BE2C (cell line): Measurements from ENCODE around the gene CDH4.

Experiments used
- DNase-seq: peaks from one replicate; pipeline ENCODE4 v3.0.0-alpha.2; 2020
- H3K27me3 ChIP-seq: fragments of 250-450 bp; sonication (Bioruptor Pico); 2 replicates; pipeline ENCODE4 v1.5.1; 2020; ENCODE audit warnings: mild to moderate bottlenecking
- H3K36me3 ChIP-seq: fragments of 250-450 bp; sonication (Bioruptor Pico); 2 replicates; pipeline ENCODE4 v1.5.1; 2020; ENCODE audit warnings: mild to moderate bottlenecking
- H3K4me1 ChIP-seq: fragments of 250-450 bp; sonication (Bioruptor Pico); 2 replicates; pipeline ENCODE4 v1.5.1; 2020
- H3K4me3 ChIP-seq: 2 replicates; pipeline ENCODE4 v1.5.1; 2011; ENCODE audit warnings: low read depth, low read length
- H3K9me3 ChIP-seq: fragments of 250-450 bp; sonication (Bioruptor Pico); 2 replicates; pipeline ENCODE4 v1.5.1; 2020
- CTCF ChIP-seq: IDR thresholded peaks from 2 replicates; pipeline ENCODE4 v1.5.1; 2012; ENCODE audit warnings: mild to moderate bottlenecking, low read depth, low read length

Gene CDH4

GRCh38 chr20:61876952-61877728 lies 625.1 kb downstream of the CDH4 start:
- Histone ChIP-seq H3K9me3 (no peaks in the 10 kb centered on the region), H3K27me3 (peaks cover 10% of the 10 kb centered on the region; the same call in 1 of the 2 replicates), H3K4me3 (no peak overlapping the region), H3K36me3 (no peaks in the 10 kb centered on the region), H3K4me1 (no peaks in the 10 kb centered on the region)
- TF ChIP-seq CTCF = no peak
- no peak for DNase-seq

GRCh38 chr20:61877776-61878477 lies 625.9 kb downstream of the CDH4 start:
- no peak overlapping the region for H3K4me3 ChIP-seq
- peaks cover 10% of the 10 kb centered on the region; the same call in 1 of the 2 replicates for H3K27me3 ChIP-seq
- no peaks in the 10 kb centered on the region for H3K9me3 ChIP-seq
- H3K4me1 ChIP-seq = no peaks in the 10 kb centered on the region
- H3K36me3 ChIP-seq = no peaks in the 10 kb centered on the region
- no peak for TF ChIP-seq CTCF
- no peak for DNase-seq

- Histone ChIP-seq H3K9me3 (no peaks in the 10 kb centered on the region), H3K4me3 (no peak overlapping the region), H3K27me3 (peaks cover 13% of the 10 kb centered on the region; the same call in 1 of the 2 replicates), H3K36me3 (no peaks in the 10 kb centered on the region), H3K4me1 (no peaks in the 10 kb centered on the region)
- no peak for TF ChIP-seq CTCF
- DNase-seq = no peak
Measured at GRCh38 chr20:61878478-61879302, 626.6 kb downstream of the CDH4 start.

GRCh38 chr20:61879303-61879620 lies 627.2 kb downstream of the CDH4 start:
- no peak for TF ChIP-seq CTCF
- H3K4me1 ChIP-seq = no peaks in the 10 kb centered on the region
- no peaks in the 10 kb centered on the region for H3K36me3 ChIP-seq
- DNase-seq = no peak
- peaks cover 13% of the 10 kb centered on the region; the same call in 1 of the 2 replicates for H3K27me3 ChIP-seq
- H3K9me3 ChIP-seq = no peaks in the 10 kb centered on the region
- no peak overlapping the region for H3K4me3 ChIP-seq

- no peak for TF ChIP-seq CTCF
- Histone ChIP-seq H3K4me1 (no peaks in the 10 kb centered on the region), H3K27me3 (peaks cover 13% of the 10 kb centered on the region; the same call in 1 of the 2 replicates), H3K36me3 (no peaks in the 10 kb centered on the region), H3K4me3 (no peak overlapping the region), H3K9me3 (no peaks in the 10 kb centered on the region)
- DNase-seq = no peak
Measured at GRCh38 chr20:61879694-61880093, 627.6 kb downstream of the CDH4 start.
